LHCN-M2 (cell line): ENCODE data around the gene CYBC1. TPM values are rescaled to one million over a fixed set of nuclear protein-coding genes. Genes with fewer than 3 reads are reported as not detected.

Source experiments
- total RNA-seq: library from RNA; depleted of rRNA; stranded (reverse); fragments of >200 nt; gene quantifications from 2 replicates; pipeline ENCODE4 v1.2.3, GENCODE V29; 2014; rRNA removed

Gene CYBC1
- total RNA-seq, 1 experiment from 2014 or later: 83.5 TPM

Other genes with a start within 250 kb of the CYBC1 start
- 11.0 and 13.5 TPM in 2 replicates for gene CCDC57, start 237.9 kb downstream of the CYBC1 start, total RNA-seq
- gene SLC16A3, start 221.7 kb downstream of the CYBC1 start, total RNA-seq: 497 and 711 TPM in 2 replicates
- 38.9 and 51.3 TPM in 2 replicates for gene CSNK1D, start 177.1 kb downstream of the CYBC1 start, total RNA-seq
- 0.92 and 1.6 TPM in 2 replicates for gene CD7, start 133.1 kb downstream of the CYBC1 start, total RNA-seq
- 139 and 147 TPM in 2 replicates for gene SECTM1, start 117.0 kb downstream of the CYBC1 start, total RNA-seq
- gene TEX19, start 91.5 kb downstream of the CYBC1 start, total RNA-seq: 0.06 TPM in 2 replicates
- gene UTS2R, start 79.0 kb downstream of the CYBC1 start, total RNA-seq: 0.11 TPM in 1 of 2 replicates, not detected in the other
- gene HEXD, start 32.4 kb downstream of the CYBC1 start, total RNA-seq: 12.0 and 14.6 TPM in 2 replicates
- 28.7 and 45.0 TPM in 2 replicates for gene OGFOD3, start 32.2 kb downstream of the CYBC1 start, total RNA-seq
- 62.7 and 62.8 TPM in 2 replicates for gene NARF, start 8.0 kb upstream of the CYBC1 start, total RNA-seq
- gene FOXK2, start 69.0 kb upstream of the CYBC1 start, total RNA-seq: 24.8 and 31.5 TPM in 2 replicates
- 90.8 and 116 TPM in 2 replicates for gene WDR45B, start 197.7 kb upstream of the CYBC1 start, total RNA-seq
- gene RAB40B, start 247.9 kb upstream of the CYBC1 start, total RNA-seq: 15.6 and 17.9 TPM in 2 replicates